IMR-90 (cell line): Measurements from ENCODE around the gene KRT73. TPM values are rescaled to one million over a fixed set of nuclear protein-coding genes. Genes with fewer than 3 reads are reported as not detected.

Experiments used
- ATAC-seq: fragments of 200-7000 bp; cut with Tn5 transposase; 2 replicates; pipeline ENCODE4 v1.9.1; 2020; ENCODE audit warnings: low read depth, mild to moderate bottlenecking, moderate library complexity
- BruUV-seq: library from RNA; stranded (reverse); fragments of 400-500 nt; replicated peaks from 2 replicates; lab custom pipeline; 2021; lab: Mats Ljungman, UMichigan
- CTCF ChIA-PET: fragments of 300-600 bp; formaldehyde crosslinking; extraction: SDS; loops from one replicate; lab custom pipeline; 2021; ENCODE audit warnings: antibody characterized with exemption; lab: Yijun Ruan, JAX
- POLR2A ChIA-PET: fragments of 300-600 bp; sonication (Branson Sonifier 250); formaldehyde crosslinking; loops from one replicate; lab custom pipeline; 2022; ENCODE audit warnings: antibody characterized with exemption; ENCODE audit not compliant: unreplicated experiment; lab: Charles Lee
- DNase-seq: peaks from one replicate; pipeline ENCODE4 v3.0.0; 2013
- H2AFZ ChIP-seq: replicated peaks from 2 replicates; pipeline ENCODE3; 2013; ENCODE audit warnings: low read length, mild to moderate bottlenecking; ENCODE audit not compliant: poor library complexity
- H2AK5ac ChIP-seq: 2 replicates; pipeline ENCODE4 v1.6.1; 2013; ENCODE audit warnings: low read depth, low read length, inconsistent platforms
- H2AK9ac ChIP-seq: replicated peaks from 2 replicates; pipeline ENCODE3; 2013; ENCODE audit warnings: mild to moderate bottlenecking, low read depth, low read length, moderate library complexity; ENCODE audit not compliant: poor library complexity
- H2BK120ac ChIP-seq: 2 replicates; pipeline ENCODE4 v1.6.1; 2013; ENCODE audit warnings: low read depth, low read length, inconsistent platforms
- H2BK15ac ChIP-seq: 3 replicates; pipeline ENCODE4 v1.6.1; 2013; ENCODE audit warnings: low read depth, low read length, inconsistent platforms
- H2BK20ac ChIP-seq: 2 replicates; pipeline ENCODE4 v1.6.1; 2013; ENCODE audit warnings: low read depth, mild to moderate bottlenecking, inconsistent platforms, low read length, moderate library complexity
- H2BK5ac ChIP-seq: 2 replicates; pipeline ENCODE4 v1.6.1; 2013; ENCODE audit warnings: mild to moderate bottlenecking, low read depth, low read length, inconsistent platforms; ENCODE audit not compliant: poor library complexity, severe bottlenecking
- H3K14ac ChIP-seq: replicated peaks from 2 replicates; pipeline ENCODE4 v1.6.1; 2013; ENCODE audit warnings: low read depth, low read length, inconsistent platforms
- H3K18ac ChIP-seq: 2 replicates; pipeline ENCODE4 v1.6.1; 2013; ENCODE audit warnings: low read depth, low read length, control low read depth
- H3K23ac ChIP-seq: 2 replicates; pipeline ENCODE4 v1.6.1; 2013; ENCODE audit warnings: low read depth, low read length, inconsistent platforms
- H3K27ac ChIP-seq: 2 replicates; pipeline ENCODE4 v1.5.1; 2013; ENCODE audit warnings: mild to moderate bottlenecking, control low read depth, low read length; ENCODE audit not compliant: insufficient read depth
- H3K27me3 ChIP-seq: 2 replicates; pipeline ENCODE4 v1.6.1; 2013; ENCODE audit warnings: low read length; ENCODE audit not compliant: control insufficient read depth, insufficient read depth
- H3K36me3 ChIP-seq: 2 replicates; pipeline ENCODE4 v1.6.1; 2013; ENCODE audit warnings: low read length, mixed read lengths; ENCODE audit not compliant: control insufficient read depth, insufficient read depth
- H3K4ac ChIP-seq: 2 replicates; pipeline ENCODE4 v1.6.1; 2013; ENCODE audit warnings: low read depth, low read length, inconsistent platforms
- H3K4me1 ChIP-seq: 2 replicates; pipeline ENCODE4 v1.6.1; 2013; ENCODE audit warnings: low read length, mixed read lengths; ENCODE audit not compliant: control insufficient read depth, insufficient read depth
- H3K4me2 ChIP-seq: 2 replicates; pipeline ENCODE4 v1.6.1; 2013; ENCODE audit warnings: low read depth, mild to moderate bottlenecking, control low read depth, low read length, moderate library complexity
- H3K4me3 ChIP-seq: 2 replicates; pipeline ENCODE4 v1.5.1; 2013; ENCODE audit warnings: low read depth, mild to moderate bottlenecking, control low read depth, low read length, moderate library complexity; ENCODE audit not compliant: insufficient read depth
- H3K56ac ChIP-seq: 2 replicates; pipeline ENCODE4 v1.6.1; 2013; ENCODE audit warnings: low read length, inconsistent platforms; ENCODE audit not compliant: insufficient read depth; ENCODE audit errors: extremely low read depth
- H3K79me1 ChIP-seq, 2 experiments: 2 replicates each; pipeline ENCODE4 v1.6.1; 2013; ENCODE audit warnings: low read length in 2 of 2, inconsistent platforms in 1 of 2, low read depth in 1 of 2
- H3K9ac ChIP-seq: 2 replicates; pipeline ENCODE4 v1.6.1; 2013; ENCODE audit warnings: low read depth, low read length, control low read depth
- H3K9me1 ChIP-seq: 2 replicates; pipeline ENCODE4 v1.6.1; 2013; ENCODE audit warnings: low read length, inconsistent platforms; ENCODE audit not compliant: insufficient read depth
- H3K9me3 ChIP-seq: 2 replicates; pipeline ENCODE4 v1.6.1; 2013; ENCODE audit warnings: low read length; ENCODE audit not compliant: control insufficient read depth, insufficient read depth
- H4K20me1 ChIP-seq: 2 replicates; pipeline ENCODE4 v1.6.1; 2013; ENCODE audit warnings: low read length, inconsistent platforms; ENCODE audit not compliant: insufficient read depth
- H4K5ac ChIP-seq: 2 replicates; pipeline ENCODE4 v1.6.1; 2013; ENCODE audit warnings: mild to moderate bottlenecking, low read depth, low read length, control low read depth
- H4K8ac ChIP-seq, 2 experiments: 2 replicates each; pipeline ENCODE4 v1.6.1; 2013; ENCODE audit warnings: low read depth in 2 of 2, low read length in 2 of 2, control low read depth in 1 of 2, inconsistent platforms in 1 of 2
- H4K91ac ChIP-seq: 2 replicates; pipeline ENCODE4 v1.6.1; 2013; ENCODE audit warnings: low read depth, low read length, inconsistent platforms; ENCODE audit not compliant: insufficient read depth
- BHLHE40 ChIP-seq: fragments of 150-350 bp; IDR thresholded peaks from 2 replicates; pipeline ENCODE4 v1.6.1; 2016; ENCODE audit warnings: mild to moderate bottlenecking, low read depth, low read length
- CHD1 ChIP-seq: IDR thresholded peaks from 2 replicates; pipeline ENCODE4 v1.6.1; 2012; ENCODE audit warnings: low read depth, low read length, improper control_type of control experiment
- ELK1 ChIP-seq: fragments of 150-350 bp; IDR thresholded peaks from 2 replicates; pipeline ENCODE4 v1.6.1; 2016; ENCODE audit warnings: low read depth, mild to moderate bottlenecking, low read length, moderate library complexity, borderline replicate concordance
- FOS ChIP-seq: fragments of 150-350 bp; IDR thresholded peaks from 2 replicates; pipeline ENCODE4 v1.6.1; 2016; ENCODE audit warnings: low read depth, low read length
- MAFK ChIP-seq: IDR thresholded peaks from 2 replicates; pipeline ENCODE4 v1.6.1; 2012; ENCODE audit warnings: low read depth, low read length, improper control_type of control experiment
- RCOR1 ChIP-seq: IDR thresholded peaks from 2 replicates; pipeline ENCODE4 v1.6.1; 2012; ENCODE audit warnings: mild to moderate bottlenecking, low read length, improper control_type of control experiment; ENCODE audit not compliant: insufficient replicate concordance
- WGBS, 2 experiments: methylation state at CpG; one replicate each; pipeline versions ENCODE4 v1.1.5 to v1.1.7; 2013; ENCODE audit warnings: missing lambda C conversion rate in 2 of 2; ENCODE audit not compliant: insufficient read length in 1 of 2; ENCODE audit errors: extremely low coverage in 2 of 2; 5-methylcytosine and 5-hydroxymethylcytosine counted together
- dilution Hi-C: fragments of 300-500 bp; cut with HindIII; formaldehyde crosslinking; loops from one replicate; pipeline ENCODE4 v1.14.3; 2018; ENCODE audit warnings: low sequenced_read_pairs; ENCODE audit not compliant: unreplicated experiment
- in situ Hi-C: fragments of 300-500 bp; cut with MboI; formaldehyde crosslinking; loops from 3 replicates; pipeline ENCODE4 v1.14.3; 2019; ENCODE audit warnings: low sequenced_read_pairs, inconsistent platforms, mixed read lengths
- intact Hi-C: fragments of 100-400 bp; cut with micrococcal nuclease; formaldehyde crosslinking; loops from 2 replicates; pipeline ENCODE4 v1.10.0; 2022
- polyA plus RNA-seq, 3 experiments: library from polyadenylated mRNA; depleted of rRNA; stranded (reverse); fragments of >200 nt; gene quantifications; 2 replicates each; pipeline ENCODE4 v1.2.3, GENCODE V29; 2012; ENCODE audit warnings: low replicate concordance in 1 of 3
- total RNA-seq: library from RNA; depleted of rRNA; stranded (reverse); fragments of >200 nt; gene quantifications from 2 replicates; pipeline ENCODE4 v1.2.3, GENCODE V29; 2012
- TF ChIP-seq, protein P1 (sequence below): conservative IDR thresholded peaks from 2 replicates; pipeline ENCODE4 v1.5.1; 2012; ENCODE audit warnings: mild to moderate bottlenecking, low read depth, low read length, improper control_type of control experiment

KRT73 gene
- total and polyA plus RNA-seq, 2 of the 4 experiments (the other 2 are of a cell fraction) = not detected

DNA sequence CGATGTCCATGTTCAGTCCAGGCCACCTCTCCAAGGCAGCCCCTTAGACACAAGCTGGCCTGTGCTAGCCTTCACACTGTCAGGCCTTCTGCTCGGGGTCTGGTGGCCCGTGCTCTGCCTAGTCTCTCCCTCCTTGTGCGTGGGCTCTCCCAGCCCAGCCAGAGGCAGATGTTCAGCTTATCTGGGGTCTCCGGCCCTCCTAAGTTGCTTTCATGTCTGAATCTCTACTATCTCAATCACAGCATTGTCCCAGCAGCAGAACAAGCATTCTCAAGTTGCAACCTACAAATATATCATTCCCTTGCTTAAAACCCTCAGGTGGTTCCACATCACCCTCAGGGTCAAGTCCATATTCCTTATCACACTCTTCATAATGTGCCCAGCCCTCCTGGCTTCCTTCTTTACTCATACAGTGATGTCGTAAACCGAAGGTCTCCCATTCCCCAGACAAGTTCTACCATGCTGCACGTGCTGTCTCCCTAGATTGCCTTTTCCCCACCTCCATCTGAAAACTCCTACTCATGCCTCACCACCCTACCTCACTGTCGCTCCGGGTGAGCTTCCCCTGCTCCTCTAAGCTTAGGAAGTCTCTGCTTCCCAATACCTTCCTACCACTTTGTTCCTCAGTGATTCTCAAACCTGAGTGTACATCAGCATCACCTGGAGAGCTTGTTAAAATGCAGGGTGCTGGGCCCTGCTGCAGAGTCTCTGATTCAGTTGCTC is 1.5 kb downstream of the KRT73 start:
- Histone ChIP-seq H3K9me1 (no peaks in the 10 kb centered on the region), H3K36me3 (no peaks in the 10 kb centered on the region), H4K91ac (no peak overlapping the region), H2AK9ac (no peak overlapping the region), H4K20me1 (no peaks in the 10 kb centered on the region), H2BK15ac (no peak overlapping the region), H3K18ac (no peak overlapping the region), H2BK5ac (no peak overlapping the region), H3K14ac (no peak overlapping the region), H3K27me3 (peaks cover 22% of the 10 kb centered on the region), H3K79me1 (no peaks in the 10 kb centered on the region), H4K5ac (no peak overlapping the region), H2AFZ (no peak overlapping the region), H3K9ac (no peak overlapping the region), H3K4ac (no peak overlapping the region), H3K4me1 (no peaks in the 10 kb centered on the region), H2BK120ac (no peak overlapping the region), H4K8ac (no peak overlapping the region), H2BK20ac (no peak overlapping the region), H3K4me3 (no peak overlapping the region), H3K4me2 (no peak overlapping the region), H2AK5ac (no peak overlapping the region), H3K9me3 (no peaks in the 10 kb centered on the region), H3K27ac (no peak overlapping the region), H3K23ac (no peak overlapping the region), H3K56ac (no peak overlapping the region)
- TF ChIP-seq MAFK (no peak), ELK1 (no peak), CHD1 (no peak), FOS (no peak), RCOR1 (no peak), BHLHE40 (no peak)
- TF ChIP-seq, protein P1, sequence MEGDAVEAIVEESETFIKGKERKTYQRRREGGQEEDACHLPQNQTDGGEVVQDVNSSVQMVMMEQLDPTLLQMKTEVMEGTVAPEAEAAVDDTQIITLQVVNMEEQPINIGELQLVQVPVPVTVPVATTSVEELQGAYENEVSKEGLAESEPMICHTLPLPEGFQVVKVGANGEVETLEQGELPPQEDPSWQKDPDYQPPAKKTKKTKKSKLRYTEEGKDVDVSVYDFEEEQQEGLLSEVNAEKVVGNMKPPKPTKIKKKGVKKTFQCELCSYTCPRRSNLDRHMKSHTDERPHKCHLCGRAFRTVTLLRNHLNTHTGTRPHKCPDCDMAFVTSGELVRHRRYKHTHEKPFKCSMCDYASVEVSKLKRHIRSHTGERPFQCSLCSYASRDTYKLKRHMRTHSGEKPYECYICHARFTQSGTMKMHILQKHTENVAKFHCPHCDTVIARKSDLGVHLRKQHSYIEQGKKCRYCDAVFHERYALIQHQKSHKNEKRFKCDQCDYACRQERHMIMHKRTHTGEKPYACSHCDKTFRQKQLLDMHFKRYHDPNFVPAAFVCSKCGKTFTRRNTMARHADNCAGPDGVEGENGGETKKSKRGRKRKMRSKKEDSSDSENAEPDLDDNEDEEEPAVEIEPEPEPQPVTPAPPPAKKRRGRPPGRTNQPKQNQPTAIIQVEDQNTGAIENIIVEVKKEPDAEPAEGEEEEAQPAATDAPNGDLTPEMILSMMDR = no peak
- ATAC-seq (no peak), DNase-seq (no peak)
- 41% methylated on average over 8 of the region's 10 CpGs; no CpG with 5 or more reads in 1 of the 2 experiments for WGBS, 2 experiments
- intact Hi-C loops = no loop called here
- no TSS peak for BruUV-seq
- ChIA-PET CTCF (no interaction called here), POLR2A (no interaction called here)
- in situ Hi-C loops = no loop called here
- dilution Hi-C loops = no loop called here
